Measurements from ENCODE around the gene FAM78B.

The FAM78B gene

DNA sequence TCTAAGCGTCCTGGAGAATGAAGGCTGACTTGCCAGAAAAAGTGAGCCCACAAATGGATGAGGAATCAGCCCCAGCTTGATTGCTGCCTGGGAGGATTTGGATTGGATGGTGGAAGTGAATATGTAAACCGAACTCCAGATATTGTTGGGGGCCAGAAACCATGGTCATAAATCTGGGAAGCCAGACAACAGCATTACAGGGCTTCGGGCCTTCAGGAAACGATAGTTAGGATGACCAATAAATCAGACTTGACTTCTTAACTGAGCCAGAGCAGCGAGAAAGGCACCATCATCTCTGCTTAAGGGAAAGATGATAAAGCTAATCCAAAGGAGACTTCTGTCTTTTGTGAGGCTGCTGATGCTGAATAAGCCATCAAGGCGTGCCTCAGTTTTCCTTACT lies 26.6 kb downstream of the FAM78B start:
- in situ Hi-C loops (cut with HindIII; ENCODE audit: low sequenced_read_pairs), result no loop called here
- no peak overlapping the region for H3K4me3 ChIP-seq (ENCODE audit: low read depth, low read length)
- TF ChIP-seq, protein P1, sequence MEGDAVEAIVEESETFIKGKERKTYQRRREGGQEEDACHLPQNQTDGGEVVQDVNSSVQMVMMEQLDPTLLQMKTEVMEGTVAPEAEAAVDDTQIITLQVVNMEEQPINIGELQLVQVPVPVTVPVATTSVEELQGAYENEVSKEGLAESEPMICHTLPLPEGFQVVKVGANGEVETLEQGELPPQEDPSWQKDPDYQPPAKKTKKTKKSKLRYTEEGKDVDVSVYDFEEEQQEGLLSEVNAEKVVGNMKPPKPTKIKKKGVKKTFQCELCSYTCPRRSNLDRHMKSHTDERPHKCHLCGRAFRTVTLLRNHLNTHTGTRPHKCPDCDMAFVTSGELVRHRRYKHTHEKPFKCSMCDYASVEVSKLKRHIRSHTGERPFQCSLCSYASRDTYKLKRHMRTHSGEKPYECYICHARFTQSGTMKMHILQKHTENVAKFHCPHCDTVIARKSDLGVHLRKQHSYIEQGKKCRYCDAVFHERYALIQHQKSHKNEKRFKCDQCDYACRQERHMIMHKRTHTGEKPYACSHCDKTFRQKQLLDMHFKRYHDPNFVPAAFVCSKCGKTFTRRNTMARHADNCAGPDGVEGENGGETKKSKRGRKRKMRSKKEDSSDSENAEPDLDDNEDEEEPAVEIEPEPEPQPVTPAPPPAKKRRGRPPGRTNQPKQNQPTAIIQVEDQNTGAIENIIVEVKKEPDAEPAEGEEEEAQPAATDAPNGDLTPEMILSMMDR (IDR thresholded peaks at IDR 0.05; ENCODE audit: low read depth, low read length), result no peak
- DNase-seq (ENCODE audit: low read depth, low spot score), result no peak

DNA sequence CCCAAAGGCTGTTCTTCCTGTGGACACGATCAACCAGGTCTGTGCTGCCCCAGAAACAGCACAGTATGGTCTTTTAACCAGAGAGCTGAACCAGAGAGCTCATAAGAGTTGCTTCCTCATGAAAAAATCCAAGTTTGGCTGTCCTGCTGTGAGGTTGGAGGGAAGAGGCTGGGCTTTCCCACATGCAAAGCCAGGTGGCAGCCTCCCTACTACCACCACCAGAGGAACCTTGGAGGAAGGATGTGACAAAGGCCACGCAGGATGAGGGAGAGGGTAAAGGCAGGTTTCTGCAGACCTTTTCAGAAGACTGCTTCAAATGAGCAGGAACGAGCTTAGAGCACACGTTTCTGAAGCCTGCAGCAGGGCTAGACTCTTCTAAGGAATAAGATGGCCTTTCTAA lies 27.1 kb downstream of the FAM78B start:
- TF ChIP-seq, protein P1 (IDR thresholded peaks at IDR 0.05; ENCODE audit: low read depth, low read length), result no peak
- no peak overlapping the region for H3K4me3 ChIP-seq (ENCODE audit: low read depth, low read length)
- in situ Hi-C loops (cut with HindIII; ENCODE audit: low sequenced_read_pairs), result no loop called here
- no peak for DNase-seq (ENCODE audit: low read depth, low spot score)

DNA sequence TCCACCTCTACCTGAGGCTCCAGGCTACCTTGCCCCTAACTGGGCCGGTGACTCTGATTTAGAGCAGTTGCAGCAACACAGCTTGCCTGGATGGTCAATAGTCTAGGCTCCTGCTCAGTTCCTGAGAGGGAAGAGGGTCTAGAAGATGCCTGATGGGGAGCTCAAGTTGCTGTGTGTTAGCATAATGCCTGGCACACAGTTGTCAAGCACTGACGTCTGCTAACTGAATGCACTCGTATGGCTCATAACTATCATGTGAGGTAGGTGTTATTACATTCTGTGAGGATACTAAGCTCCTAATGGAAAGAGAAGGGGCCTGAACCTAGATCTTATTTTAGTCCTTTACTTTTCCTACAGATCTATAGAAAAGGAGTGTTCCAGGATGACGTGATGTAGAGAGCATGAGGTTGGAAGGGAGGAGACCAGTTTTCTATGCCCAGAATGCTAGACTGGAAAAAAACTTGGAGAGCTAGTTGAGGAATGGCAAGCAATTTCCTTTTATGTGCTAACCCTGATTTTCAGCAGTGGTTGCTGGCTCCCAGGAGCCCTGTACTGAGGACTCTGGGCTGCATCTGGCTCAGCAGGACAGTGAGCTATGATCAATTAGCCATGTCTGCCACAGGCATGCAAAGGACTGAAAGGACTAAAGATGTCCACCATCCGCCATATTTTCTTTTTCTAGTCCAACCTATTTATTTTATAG lies 30.0 kb downstream of the FAM78B start:
- TF ChIP-seq, protein P1 (IDR thresholded peaks at IDR 0.05; ENCODE audit: low read depth, low read length), result no peak
- in situ Hi-C loops (cut with HindIII; ENCODE audit: low sequenced_read_pairs), result no loop called here
- H3K4me3 ChIP-seq (ENCODE audit: low read depth, low read length), result no peak overlapping the region
- no peak for DNase-seq (ENCODE audit: low read depth, low spot score)

- H3K4me3 ChIP-seq (ENCODE audit: low read depth, low read length), result no peak overlapping the region
- in situ Hi-C loops (cut with HindIII; ENCODE audit: low sequenced_read_pairs), result no loop called here
- DNase-seq (ENCODE audit: low read depth, low spot score), result no peak
- TF ChIP-seq, protein P1 (IDR thresholded peaks at IDR 0.05; ENCODE audit: low read depth, low read length), result no peak
Measured at GRCh38 chr1:166136222-166136621, 30.6 kb downstream of the FAM78B start.

DNA sequence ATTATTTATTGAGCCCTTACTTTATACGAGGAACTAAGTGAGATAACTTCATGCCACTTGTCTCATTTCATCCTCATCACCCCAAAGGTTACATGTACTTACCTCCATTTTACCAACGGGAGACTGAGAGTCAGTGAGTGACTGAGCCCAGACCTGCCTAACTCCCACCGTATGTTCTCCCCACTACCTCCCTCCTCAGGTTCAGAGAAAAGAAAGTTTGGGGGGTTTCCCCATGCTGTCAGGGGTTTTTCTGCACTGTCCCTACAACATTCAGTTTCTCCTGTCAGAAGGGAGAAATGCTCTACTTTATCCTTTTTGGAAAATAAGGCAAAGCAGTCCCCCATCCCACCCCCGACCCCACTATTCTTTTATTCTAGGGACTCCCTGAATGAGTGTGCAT lies 32.9 kb downstream of the FAM78B start:
- TF ChIP-seq, protein P1 (IDR thresholded peaks at IDR 0.05; ENCODE audit: low read depth, low read length), result no peak
- DNase-seq (ENCODE audit: low read depth, low spot score), result no peak
- in situ Hi-C loops (cut with HindIII; ENCODE audit: low sequenced_read_pairs), result no loop called here
- H3K4me3 ChIP-seq (ENCODE audit: low read depth, low read length), result no peak overlapping the region

- in situ Hi-C loops (cut with HindIII; ENCODE audit: low sequenced_read_pairs), result no loop called here
- DNase-seq (ENCODE audit: low read depth, low spot score), result peak; percentile 4
- no peak overlapping the region for H3K4me3 ChIP-seq (ENCODE audit: low read depth, low read length)
- TF ChIP-seq, protein P1 (IDR thresholded peaks at IDR 0.05; ENCODE audit: low read depth, low read length), result peak; percentile 41
Measured at GRCh38 chr1:166133276-166133841, 33.4 kb downstream of the FAM78B start.

Measured in astrocyte of the spinal cord (primary cell).